DND-41 (cell line): ENCODE measurements around the gene MRPS26.

ENCODE experiments used
- EZH2 ChIP-seq: IDR thresholded peaks from 3 replicates; pipeline ENCODE4 v1.6.1; 2012; ENCODE audit warnings: borderline replicate concordance, low read depth, mild to moderate bottlenecking, moderate library complexity, low read length, inconsistent platforms; ENCODE audit not compliant: severe bottlenecking
- TF ChIP-seq, protein P1 (sequence below): IDR thresholded peaks from 2 replicates; pipeline ENCODE4 v1.5.1; 2012; ENCODE audit warnings: borderline replicate concordance, low read length, moderate library complexity, mild to moderate bottlenecking; ENCODE audit not compliant: poor library complexity, severe bottlenecking; ENCODE audit errors: extremely low read depth

DNA sequence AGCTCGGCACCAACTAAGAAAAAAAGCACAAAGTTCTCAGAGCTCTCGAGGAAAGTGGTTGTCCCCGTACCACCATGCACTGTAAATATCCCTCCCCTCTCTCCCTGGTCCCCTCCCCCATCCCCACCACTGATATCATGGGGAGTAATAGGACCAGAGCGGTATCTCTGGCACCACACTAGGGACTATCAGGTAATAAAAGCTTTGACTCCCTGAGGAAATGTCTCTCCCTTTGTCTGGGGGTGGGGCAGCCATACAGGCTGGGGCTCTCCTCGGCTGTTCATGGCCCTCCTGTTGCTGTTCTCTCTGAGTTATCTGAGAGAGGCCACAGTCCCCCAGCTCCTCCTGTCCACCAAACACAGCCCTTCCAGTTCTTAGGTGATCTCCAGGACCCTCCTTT is 7.4 kb upstream of the MRPS26 start:
- TF ChIP-seq, protein P1, sequence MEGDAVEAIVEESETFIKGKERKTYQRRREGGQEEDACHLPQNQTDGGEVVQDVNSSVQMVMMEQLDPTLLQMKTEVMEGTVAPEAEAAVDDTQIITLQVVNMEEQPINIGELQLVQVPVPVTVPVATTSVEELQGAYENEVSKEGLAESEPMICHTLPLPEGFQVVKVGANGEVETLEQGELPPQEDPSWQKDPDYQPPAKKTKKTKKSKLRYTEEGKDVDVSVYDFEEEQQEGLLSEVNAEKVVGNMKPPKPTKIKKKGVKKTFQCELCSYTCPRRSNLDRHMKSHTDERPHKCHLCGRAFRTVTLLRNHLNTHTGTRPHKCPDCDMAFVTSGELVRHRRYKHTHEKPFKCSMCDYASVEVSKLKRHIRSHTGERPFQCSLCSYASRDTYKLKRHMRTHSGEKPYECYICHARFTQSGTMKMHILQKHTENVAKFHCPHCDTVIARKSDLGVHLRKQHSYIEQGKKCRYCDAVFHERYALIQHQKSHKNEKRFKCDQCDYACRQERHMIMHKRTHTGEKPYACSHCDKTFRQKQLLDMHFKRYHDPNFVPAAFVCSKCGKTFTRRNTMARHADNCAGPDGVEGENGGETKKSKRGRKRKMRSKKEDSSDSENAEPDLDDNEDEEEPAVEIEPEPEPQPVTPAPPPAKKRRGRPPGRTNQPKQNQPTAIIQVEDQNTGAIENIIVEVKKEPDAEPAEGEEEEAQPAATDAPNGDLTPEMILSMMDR: no peak
- TF ChIP-seq EZH2: no peak
